AG10803 (cell line): ENCODE measurements around the gene P2RY8.

Source experiments
- DNase-seq: peaks from one replicate; pipeline ENCODE4 v3.0.0; 2010; ENCODE audit warnings: low read depth
- H3K4me3 ChIP-seq: 2 replicates; pipeline ENCODE4 v1.5.1; 2011; ENCODE audit warnings: mild to moderate bottlenecking, low read length, control low read depth
- TF ChIP-seq, protein P1 (sequence below): conservative IDR thresholded peaks from 2 replicates; pipeline ENCODE4 v1.5.1; 2011; ENCODE audit warnings: mild to moderate bottlenecking, low read length, control low read depth, inconsistent platforms

P2RY8 gene

GRCh38 chrX:1455948-1456280, 81.1 kb downstream of the P2RY8 start:
- TF ChIP-seq, protein P1, sequence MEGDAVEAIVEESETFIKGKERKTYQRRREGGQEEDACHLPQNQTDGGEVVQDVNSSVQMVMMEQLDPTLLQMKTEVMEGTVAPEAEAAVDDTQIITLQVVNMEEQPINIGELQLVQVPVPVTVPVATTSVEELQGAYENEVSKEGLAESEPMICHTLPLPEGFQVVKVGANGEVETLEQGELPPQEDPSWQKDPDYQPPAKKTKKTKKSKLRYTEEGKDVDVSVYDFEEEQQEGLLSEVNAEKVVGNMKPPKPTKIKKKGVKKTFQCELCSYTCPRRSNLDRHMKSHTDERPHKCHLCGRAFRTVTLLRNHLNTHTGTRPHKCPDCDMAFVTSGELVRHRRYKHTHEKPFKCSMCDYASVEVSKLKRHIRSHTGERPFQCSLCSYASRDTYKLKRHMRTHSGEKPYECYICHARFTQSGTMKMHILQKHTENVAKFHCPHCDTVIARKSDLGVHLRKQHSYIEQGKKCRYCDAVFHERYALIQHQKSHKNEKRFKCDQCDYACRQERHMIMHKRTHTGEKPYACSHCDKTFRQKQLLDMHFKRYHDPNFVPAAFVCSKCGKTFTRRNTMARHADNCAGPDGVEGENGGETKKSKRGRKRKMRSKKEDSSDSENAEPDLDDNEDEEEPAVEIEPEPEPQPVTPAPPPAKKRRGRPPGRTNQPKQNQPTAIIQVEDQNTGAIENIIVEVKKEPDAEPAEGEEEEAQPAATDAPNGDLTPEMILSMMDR = no peak
- no peak for DNase-seq
- no peak overlapping the region for H3K4me3 ChIP-seq

GRCh38 chrX:1453951-1454785, 82.8 kb downstream of the P2RY8 start:
- H3K4me3 ChIP-seq = peak overlapping the region; percentile 51
- peak; percentile 66 for DNase-seq
- TF ChIP-seq, protein P1 = peak; percentile 83

DNA sequence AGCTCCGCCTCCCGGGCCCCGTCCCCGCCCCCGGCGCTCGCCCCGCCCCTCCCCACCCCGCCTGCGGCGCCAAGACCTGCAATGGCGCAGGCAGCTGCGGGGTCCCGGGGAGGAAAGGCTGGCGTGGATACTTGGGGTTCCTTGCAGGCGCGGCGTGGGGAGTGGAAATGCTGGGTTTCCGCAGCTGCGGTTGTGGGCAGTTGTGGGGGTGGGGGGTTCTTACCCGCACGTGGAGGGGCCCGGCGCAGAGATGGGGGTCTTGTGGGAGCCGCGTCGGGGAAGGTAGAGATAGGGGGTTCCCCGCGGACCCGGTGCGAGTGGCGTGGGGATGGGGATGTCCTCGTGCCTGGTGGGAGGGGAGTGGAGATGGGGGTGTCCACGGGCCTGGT, 83.6 kb downstream of the P2RY8 start:
- peak overlapping the region; percentile 79 for H3K4me3 ChIP-seq
- TF ChIP-seq, protein P1 = no peak
- DNase-seq = no peak

DNA sequence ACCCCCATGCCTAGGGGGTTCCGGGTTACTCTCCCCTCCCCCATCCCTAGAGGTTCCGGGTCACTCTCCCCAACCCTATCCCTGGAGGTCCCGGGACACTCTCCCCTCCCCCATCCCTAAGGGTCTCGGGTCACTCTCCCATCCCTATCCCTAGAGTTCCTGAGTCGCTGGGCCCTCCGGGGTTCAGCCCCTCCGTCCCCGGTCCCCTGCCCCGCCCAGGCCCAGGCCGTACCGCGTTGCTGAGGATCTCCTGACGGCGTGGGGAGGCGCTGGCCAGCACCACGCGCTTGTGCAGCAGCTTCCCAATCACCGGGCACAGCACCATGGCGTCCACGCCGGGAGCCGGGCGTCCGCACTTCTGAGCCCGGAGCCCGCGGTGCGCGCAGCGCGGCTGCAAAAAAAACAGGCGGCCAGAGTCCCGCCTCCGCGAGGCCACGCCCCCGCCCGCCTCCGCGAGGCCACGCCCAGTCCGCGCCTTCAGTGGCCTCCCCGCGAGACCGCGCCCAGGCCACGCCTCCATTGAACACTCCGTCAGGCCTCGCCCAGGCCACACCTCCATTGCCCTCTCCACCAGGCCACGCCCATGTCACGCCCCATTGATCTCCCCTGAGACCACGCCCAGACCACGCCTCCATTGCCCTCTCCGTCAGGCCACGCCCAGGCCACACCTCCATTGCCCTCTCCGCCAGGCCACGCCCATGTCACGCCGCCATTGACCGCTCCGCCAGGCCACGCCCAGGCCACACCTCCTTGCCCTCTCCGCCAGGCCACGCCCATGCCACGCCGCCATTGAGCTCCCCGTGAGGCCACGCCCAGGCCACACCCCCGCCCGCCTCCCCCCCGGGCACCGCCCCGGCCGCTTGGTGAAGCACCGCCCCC, 84.2 kb downstream of the P2RY8 start, which contains the start of gene ASMTL:
TSS of gene ASMTL (minus strand) at position 394 of the 879 bp plus-strand sequence. CDS start at position 325, 69 bp downstream.
- TF ChIP-seq, protein P1 = no peak
- DNase-seq = peak; percentile 97
- peak within 1 kb of the TSS; percentile 94 for H3K4me3 ChIP-seq

DNA sequence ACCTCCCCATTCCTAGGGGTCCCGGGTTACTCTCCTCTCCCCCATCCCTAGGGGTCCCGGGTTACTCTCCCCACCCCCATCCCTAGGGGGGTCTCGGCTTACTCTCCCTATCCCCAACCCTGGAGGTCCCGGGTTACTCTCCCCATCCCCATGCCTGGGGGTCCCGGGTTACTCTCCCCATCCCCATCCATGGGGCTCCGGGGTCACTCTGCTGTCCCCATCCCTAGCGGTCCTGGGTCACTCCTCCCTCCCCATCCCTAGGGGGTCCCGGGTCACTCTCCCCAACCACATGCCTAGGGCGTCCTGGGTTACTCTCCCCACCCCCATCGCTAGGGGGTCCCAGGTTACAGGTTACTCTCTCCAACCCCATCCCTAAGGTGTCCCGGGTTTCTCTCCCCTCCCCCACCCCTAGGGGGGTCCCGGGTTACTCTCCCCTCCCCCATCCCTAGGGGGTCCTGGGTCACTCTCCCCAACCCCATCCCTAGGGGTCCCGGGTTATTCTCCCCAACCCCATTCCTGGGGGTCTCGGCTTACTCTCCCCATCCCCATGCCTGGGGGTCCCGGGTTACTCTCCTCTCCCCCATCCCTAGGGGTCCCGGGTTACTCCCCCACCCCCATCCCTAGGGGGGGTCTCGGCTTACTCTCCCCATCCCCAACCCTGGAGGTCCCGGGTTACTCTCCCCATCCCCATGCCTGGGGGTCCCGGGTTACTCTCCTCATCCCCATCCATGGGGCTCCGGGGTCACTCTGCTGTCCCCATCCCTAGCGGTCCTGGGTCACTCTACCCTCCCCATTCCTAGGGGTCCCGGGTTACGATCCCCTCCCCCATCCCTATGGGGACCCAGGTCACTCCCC, 85.1 kb downstream of the P2RY8 start:
- TF ChIP-seq, protein P1 = no peak
- H3K4me3 ChIP-seq = peak overlapping the region; percentile 94
- DNase-seq = no peak

DNA sequence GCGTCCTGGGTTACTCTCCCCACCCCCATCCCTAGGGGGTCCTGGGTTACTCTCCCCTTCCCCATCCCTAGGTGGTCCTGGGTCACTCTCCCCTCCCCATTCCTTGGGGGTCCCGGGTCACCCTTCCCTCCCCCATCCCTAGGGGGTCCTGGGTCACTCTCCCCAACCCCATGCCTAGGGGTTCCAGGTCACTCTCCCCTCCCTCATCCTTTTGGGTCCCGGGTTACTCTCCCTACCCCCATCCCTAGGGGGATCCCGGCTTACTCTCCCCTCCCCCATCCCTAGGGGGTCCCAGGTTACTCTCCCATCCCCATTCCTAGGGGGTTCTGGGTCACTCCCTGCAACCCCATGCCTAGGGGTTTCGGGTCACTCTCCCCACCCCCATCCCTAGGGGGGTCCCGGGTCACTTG, 85.7 kb downstream of the P2RY8 start:
- TF ChIP-seq, protein P1 = no peak
- peak overlapping the region; percentile 94 for H3K4me3 ChIP-seq
- no peak for DNase-seq
